Activated T-cell treated with anti-CD3 and anti-CD28 coated beads, Interleukin-2, amount 50 U/mL, for 4 hours (primary cell): ENCODE data around the gene BOD1. TPM values are rescaled to one million over a fixed set of nuclear protein-coding genes. Genes with fewer than 3 reads are reported as not detected.

Experiments
- ATAC-seq, 2 donors: fragments of 200-7000 bp; cut with Tn5 transposase; one replicate each; pipeline ENCODE4 v1.10.0; 2021
- DNase-seq: peaks from one replicate; pipeline ENCODE4 v3.0.0-alpha.2; 2020
- H3K27me3 Mint-ChIP-seq: one replicate; pipeline ENCODE4 v1.8.0; 2021; ENCODE audit warnings: low read depth, mixed read lengths
- H3K36me3 Mint-ChIP-seq: one replicate; pipeline ENCODE4 v1.8.0; 2022; ENCODE audit warnings: mixed read lengths; ENCODE audit not compliant: insufficient read depth
- H3K4me1 Mint-ChIP-seq: one replicate; pipeline ENCODE4 v1.8.0; 2021; ENCODE audit warnings: low read depth, mixed read lengths
- H3K4me3 Mint-ChIP-seq: one replicate; pipeline ENCODE4 v1.8.0; 2021; ENCODE audit warnings: mild to moderate bottlenecking, moderate library complexity, mixed read lengths
- H3K9me3 Mint-ChIP-seq: one replicate; pipeline ENCODE4 v1.8.0; 2021; ENCODE audit warnings: mixed read lengths
- total RNA-seq, 3 donors: library from RNA; stranded (reverse); gene quantifications; one replicate each; pipeline ENCODE4 v1.2.1, GENCODE V29; 2021

Gene BOD1
- total RNA-seq, 3 donors from 2014 or later: 24.8 to 29.5 (median 26.8) TPM

DNA sequence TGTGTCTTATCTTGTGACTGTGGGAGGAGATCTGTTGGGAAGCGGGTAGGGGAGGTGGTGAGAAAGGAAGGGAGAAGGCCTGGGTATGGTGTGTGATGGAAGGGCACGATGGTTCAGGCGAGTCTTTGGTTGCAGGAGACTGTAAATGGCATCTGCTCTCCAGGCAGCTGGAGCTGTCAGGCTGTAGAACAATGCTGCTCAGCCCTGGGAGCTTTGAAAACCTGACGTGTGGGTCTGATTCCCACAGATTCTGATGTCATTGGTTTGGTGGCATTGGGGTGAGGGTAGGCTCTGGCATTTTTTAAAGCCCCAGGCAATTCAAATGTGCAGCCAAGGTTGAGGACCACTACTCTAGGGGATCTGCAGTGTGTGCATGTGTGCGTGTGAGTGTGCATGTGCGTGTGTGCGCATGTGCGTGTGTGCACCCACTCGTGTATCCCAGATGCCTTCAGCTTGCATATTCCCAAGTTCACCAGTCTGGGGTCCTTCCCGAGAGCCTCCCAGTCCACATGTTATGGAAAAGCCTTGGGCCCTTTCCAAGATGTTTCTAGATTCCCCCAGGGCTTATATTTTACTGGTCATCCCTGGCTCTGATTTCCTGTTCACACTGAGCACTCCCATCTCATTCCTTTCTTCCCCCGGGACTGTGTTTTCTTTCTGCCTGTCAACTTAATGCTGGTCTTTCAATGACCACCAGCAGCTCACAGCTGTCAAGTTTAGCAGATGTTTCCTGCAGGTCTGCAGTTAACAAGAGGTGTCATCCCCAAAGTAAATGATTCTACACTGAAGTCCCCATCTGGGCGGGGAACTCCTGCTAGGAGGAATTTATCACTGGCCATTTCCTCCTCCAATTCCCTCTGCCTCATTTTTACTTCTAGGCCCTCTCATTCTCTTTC is 34.0 kb downstream of the BOD1 start:
- H3K36me3 Mint-ChIP-seq: peaks cover 3% of the 10 kb centered on the region
- H3K9me3 Mint-ChIP-seq: peaks cover 20% of the 10 kb centered on the region
- DNase-seq: no peak
- no peaks in the 10 kb centered on the region for H3K27me3 Mint-ChIP-seq
- ATAC-seq: no peak
- no peak overlapping the region for H3K4me3 Mint-ChIP-seq
- no peaks in the 10 kb centered on the region for H3K4me1 Mint-ChIP-seq

DNA sequence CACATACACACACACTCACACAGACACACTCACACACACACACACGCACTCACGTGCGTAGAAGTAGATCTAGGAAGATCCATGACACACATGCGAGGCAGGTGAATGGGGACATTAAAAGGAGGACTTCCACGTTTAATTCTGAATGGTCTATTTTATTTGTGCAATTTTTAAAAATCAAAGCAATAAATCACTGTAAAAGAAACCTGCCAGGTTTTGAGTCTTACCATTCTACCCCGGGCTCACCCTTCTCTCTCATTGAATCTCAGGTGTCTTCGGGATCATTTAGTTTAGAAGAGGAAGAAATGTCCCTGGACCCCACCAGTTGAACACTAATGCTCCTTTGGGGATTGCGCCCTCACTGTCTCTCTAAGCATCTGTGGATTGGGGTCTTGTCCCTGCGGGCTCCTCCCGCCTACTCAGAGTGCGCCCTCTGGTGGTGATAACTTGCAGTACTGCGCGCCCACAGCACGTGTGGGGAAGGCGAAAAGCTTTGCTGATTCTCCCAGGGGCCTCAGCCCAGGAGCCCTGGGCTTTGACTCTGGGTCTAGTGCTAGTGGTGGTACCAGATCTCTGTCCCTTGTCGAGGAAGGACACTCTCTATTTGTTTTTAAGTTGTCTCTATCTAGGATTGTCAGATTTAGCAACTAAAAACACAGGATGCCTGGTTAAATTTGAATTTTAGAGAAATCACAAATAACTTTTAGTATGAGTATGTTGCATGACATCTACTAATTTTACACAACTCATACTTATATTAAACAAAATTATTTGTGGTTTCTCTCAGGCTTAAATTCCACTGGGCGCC is 34.8 kb downstream of the BOD1 start:
- H3K36me3 Mint-ChIP-seq: peaks cover 3% of the 10 kb centered on the region
- no peak overlapping the region for H3K4me3 Mint-ChIP-seq
- H3K4me1 Mint-ChIP-seq: no peaks in the 10 kb centered on the region
- H3K27me3 Mint-ChIP-seq: no peaks in the 10 kb centered on the region
- H3K9me3 Mint-ChIP-seq: peaks cover 18% of the 10 kb centered on the region
- peak; percentile 12 for DNase-seq
- no peak for ATAC-seq

DNA sequence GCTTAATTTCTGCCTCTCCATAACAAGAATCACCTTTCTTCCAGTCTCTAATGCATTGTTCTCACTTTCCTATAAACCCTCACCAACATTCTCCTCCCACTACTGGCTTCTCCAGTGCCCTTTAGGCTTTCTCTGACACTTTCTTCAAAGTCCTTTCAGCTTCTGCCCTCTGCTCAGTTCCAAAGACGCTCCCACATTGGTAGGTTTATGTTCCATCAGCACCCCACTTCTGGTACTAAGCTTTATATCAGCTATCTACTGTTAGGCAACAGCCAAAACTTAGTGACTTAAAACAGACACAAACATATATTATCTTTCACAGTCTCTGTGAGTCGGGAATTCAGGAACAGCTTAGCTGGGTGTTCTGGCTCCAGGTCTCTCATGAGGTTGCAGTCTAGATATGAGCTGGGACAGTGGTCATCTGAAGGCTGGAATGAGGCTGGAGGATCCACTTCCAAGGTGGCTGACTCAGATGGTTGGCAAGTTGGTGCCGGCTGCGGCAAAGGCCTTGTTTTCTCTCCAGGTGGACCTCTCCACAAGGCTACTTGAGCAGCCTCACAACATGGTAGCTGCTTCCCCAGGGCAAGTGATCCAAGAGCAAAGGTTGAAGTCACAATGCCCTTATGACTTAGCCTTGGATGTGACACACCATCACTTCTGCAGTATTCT is 37.4 kb downstream of the BOD1 start:
- Mint-ChIP-seq H3K4me3 (no peak overlapping the region), H3K27me3 (no peaks in the 10 kb centered on the region)

DNA sequence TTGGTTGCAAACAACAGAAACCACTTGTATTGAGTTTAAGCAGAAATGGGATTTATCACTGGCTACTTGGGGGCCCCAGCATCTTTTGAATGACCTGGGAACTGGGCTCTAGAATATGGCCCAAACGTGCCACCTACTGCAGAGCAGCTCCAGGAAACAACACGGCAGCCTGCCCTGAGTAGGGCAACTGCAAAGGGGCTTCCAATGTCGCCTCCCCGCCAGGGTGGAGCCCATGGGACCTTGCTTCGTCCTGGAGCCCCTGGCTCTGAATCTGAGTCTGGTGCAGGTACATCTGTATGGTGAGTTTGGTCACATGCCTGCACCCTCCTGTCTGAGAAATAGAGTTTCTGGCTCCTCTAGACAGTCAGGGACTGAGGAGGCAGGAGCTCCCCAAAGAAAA is 38.6 kb downstream of the BOD1 start:
- Mint-ChIP-seq H3K36me3 (no peaks in the 10 kb centered on the region), H3K4me3 (no peak overlapping the region), H3K4me1 (peaks cover 4% of the 10 kb centered on the region), H3K9me3 (peaks cover 14% of the 10 kb centered on the region), H3K27me3 (peaks cover 4% of the 10 kb centered on the region)
- no peak for ATAC-seq
- DNase-seq: no peak

More for the DNA sequence above, 37.4 kb downstream of the BOD1 start:
- Mint-ChIP-seq H3K36me3 (peaks cover 1% of the 10 kb centered on the region), H3K4me1 (no peaks in the 10 kb centered on the region), H3K9me3 (peaks cover 14% of the 10 kb centered on the region)
- no peak for DNase-seq
- no peak for ATAC-seq

DNA sequence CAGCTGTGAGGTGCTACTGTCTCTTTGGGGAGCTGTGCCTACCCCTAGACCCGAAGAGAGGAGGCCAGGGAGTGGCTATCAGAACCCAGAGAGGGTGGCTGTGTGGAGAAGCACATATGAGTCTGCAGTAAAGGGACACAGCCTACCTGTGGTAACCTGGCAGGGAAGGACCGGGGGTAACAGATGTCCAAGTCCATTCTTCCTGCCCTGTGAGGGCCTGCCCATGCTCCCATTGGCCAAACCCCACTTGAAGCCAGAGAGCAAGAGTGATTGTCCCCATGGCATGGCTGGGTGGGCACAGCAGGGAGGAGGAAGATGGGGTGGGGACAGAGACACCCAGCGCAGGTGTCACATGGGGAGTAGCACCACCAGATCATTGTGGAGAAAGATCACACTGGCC is 39.3 kb downstream of the BOD1 start:
- H3K4me3 Mint-ChIP-seq: no peak overlapping the region
- H3K9me3 Mint-ChIP-seq: peaks cover 14% of the 10 kb centered on the region
- H3K36me3 Mint-ChIP-seq: no peaks in the 10 kb centered on the region
- H3K27me3 Mint-ChIP-seq: peaks cover 10% of the 10 kb centered on the region
- ATAC-seq: no peak
- peaks cover 5% of the 10 kb centered on the region for H3K4me1 Mint-ChIP-seq
- DNase-seq: no peak

DNA sequence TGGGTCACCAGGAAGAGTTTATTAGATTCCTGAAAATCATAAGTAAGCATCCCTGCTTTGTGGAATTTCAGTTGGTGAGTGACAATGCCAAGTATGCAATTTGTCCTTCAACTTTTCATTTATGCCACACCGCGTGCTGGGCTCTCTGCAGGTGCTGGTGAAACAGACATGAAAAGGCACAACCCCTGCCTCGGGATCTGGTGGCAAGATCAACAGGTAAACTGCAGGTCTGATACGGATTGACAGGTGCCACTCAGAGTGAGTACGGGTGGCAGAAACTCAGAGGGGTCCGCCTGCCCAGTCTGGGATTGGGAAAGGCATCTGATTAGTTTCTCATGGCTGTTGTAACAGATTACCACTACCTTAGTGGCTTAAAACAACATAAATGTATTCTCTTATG is 40.5 kb downstream of the BOD1 start:
- Mint-ChIP-seq H3K4me3 (no peak overlapping the region), H3K4me1 (peaks cover 5% of the 10 kb centered on the region), H3K27me3 (peaks cover 11% of the 10 kb centered on the region), H3K9me3 (peaks cover 14% of the 10 kb centered on the region), H3K36me3 (no peaks in the 10 kb centered on the region)
- DNase-seq (no peak), ATAC-seq (no peak)

DNA sequence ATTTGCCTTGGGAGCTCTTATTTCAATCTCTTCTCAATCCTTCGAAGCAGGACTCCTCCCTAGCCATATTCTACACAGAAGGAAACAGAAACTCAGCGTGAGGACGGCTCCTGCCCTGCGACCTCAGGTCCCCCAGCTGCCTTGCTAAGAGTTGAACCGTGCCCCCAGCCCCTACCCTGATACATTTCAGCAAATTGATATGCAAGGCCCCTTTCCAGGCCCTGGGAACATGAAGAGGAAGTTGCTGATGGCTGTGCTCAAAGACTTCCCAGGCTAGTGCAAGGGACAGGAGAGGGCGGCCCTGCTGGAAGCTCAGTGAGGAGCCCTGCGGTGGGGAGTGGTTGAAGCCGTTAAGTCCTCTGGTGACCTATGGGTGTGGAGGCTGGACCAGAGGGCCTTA is 41.5 kb downstream of the BOD1 start:
- Mint-ChIP-seq H3K4me1 (peaks cover 5% of the 10 kb centered on the region), H3K9me3 (peaks cover 14% of the 10 kb centered on the region), H3K27me3 (peaks cover 18% of the 10 kb centered on the region), H3K4me3 (no peak overlapping the region), H3K36me3 (no peaks in the 10 kb centered on the region)
- ATAC-seq (no peak), DNase-seq (no peak)

DNA sequence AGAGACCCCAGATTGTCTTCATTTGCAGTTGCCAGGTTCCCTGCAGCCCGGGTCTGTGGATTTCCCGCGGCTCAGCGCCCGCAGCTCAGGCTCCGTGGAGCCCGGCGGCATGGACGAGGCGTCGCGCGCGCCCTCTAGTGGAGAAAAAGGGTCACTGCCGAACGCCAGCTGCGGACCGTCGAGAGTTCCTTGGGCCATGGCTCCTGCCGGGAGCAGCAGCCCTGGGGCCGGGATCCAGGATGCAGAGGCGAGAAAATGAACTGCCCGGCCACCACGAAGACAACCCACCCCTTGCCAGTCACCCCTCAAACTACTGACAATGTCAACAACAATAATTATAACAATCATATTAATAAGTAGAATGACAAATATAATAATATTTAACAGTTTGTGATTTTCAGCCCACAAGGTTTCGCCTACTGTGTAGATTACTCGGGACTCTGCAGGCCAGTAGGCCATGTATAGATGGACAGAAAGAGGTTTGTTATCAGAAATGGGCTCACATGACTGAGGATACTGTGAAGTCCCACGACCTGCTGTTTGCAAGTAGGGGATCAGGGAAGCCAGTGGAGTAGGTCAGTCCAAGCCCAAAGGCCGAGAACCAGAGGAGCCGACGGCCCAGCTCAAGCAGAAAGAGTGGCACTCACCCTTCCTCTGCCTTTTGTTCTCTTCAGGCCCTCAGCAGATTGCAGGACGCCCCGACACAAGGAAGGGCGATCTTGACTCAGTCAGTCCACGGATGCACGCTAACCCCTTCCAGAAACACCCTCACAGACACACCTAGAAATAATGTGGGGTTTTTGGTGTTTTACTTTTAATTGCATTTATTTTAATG is 43.1 kb downstream of the BOD1 start:
- peak; percentile 59 for DNase-seq
- Mint-ChIP-seq H3K27me3 (peaks cover 22% of the 10 kb centered on the region), H3K36me3 (no peaks in the 10 kb centered on the region)

DNA sequence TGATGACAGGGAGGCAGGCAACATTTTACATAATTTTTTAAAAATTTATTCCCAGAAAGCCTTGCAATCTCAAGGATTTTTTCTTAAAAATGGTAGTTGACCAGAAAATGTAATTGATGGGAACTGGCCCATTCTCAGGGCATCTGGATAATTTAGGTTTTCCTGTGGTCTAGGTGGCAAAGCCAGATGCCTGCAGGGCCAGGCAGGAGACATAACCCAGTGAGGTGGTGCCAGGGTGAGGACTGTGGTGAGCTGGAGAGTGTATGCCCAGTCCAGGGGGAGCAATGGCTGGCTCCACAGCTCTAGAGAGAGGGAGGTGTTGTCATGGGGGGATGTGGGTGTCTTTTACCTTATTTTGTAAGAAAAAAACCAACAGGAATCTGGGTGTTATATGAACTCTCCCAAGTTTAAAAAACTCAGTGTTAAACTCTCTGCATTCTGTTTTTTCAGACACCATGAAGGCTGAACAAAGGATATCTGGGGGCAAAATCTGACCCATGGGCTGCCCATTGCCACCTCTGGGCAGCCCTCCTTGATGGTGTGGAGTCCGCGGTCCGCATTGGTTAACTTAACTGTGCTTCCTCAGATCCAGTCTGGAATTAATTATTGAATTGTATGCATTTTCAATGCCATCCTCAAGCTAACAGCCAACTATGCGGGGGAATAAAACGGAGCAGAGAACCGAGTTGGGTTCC is 43.9 kb downstream of the BOD1 start:
- Mint-ChIP-seq H3K36me3 (no peaks in the 10 kb centered on the region), H3K4me1 (peaks cover 5% of the 10 kb centered on the region), H3K4me3 (no peak overlapping the region), H3K9me3 (peaks cover 9% of the 10 kb centered on the region), H3K27me3 (peaks cover 22% of the 10 kb centered on the region)
- DNase-seq: no peak
- ATAC-seq: no peak

More for the DNA sequence above, 43.1 kb downstream of the BOD1 start:
- peaks cover 4% of the 10 kb centered on the region for H3K9me3 Mint-ChIP-seq
- ATAC-seq: peak; percentile 80 to 87
- H3K4me3 Mint-ChIP-seq: no peak overlapping the region
- peaks cover 5% of the 10 kb centered on the region for H3K4me1 Mint-ChIP-seq

DNA sequence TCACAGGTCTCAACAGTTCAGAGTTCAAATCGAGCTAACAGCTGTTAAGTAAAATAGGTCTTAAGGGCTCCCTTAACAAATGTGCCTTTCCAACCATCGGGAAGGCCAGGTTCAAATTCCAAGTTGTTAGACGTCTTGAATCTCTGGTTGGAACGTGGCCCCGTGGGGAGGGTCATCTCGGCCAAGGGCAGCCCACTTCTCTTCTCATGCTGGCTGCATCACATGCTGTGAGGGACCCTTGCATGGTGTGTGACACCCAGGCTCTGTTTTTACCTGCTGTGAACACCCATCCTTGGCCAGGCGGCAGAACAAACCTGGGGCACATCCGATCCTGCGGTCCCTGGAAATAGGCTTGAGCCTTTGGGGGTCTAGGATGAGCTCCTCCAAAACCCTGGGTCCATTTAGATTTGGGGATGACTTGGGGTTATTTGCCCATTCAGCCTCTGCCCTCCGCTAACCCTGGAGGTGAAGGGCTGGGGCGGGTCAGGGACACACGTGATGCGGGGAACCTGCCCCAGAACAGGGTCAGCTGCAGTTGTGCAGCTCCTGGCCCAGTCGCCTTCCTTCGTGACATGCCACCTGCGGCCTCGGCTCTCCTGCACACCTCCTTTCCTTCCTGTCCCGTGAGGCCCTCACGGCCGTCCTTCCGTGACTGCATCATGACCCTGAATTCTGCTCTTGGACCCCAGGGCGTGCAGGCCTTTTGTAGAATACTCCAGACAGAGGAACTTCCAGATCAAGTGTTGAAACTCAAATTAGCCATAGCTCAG is 45.9 kb downstream of the BOD1 start:
- DNase-seq (no peak), ATAC-seq (no peak)
- peaks cover 5% of the 10 kb centered on the region for H3K4me1 Mint-ChIP-seq
- H3K4me3 Mint-ChIP-seq: no peak overlapping the region
- peaks cover 22% of the 10 kb centered on the region for H3K27me3 Mint-ChIP-seq
- H3K9me3 Mint-ChIP-seq: peaks cover 10% of the 10 kb centered on the region
- H3K36me3 Mint-ChIP-seq: no peaks in the 10 kb centered on the region

DNA sequence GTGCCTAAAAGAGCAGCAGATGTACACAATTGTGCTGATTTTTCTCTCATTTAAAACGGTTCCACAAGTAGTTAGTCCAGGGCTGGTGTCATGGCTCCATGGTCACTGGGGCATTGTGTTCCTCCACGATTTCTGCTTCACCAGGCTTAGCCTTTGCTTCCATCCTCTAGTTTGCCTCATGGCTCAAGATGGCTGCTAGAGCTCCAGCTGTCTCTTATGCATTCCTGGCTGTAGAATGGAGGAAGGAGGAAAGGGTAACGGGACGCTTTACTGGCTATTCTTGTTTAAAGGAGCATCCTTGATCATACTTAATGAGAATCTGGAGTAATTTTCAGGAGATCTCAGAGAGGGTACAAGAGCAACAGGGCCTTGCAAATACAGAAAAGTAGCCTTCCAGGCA is 47.7 kb downstream of the BOD1 start:
- H3K4me1 Mint-ChIP-seq: peaks cover 5% of the 10 kb centered on the region
- peaks cover 10% of the 10 kb centered on the region for H3K9me3 Mint-ChIP-seq
- DNase-seq (no peak), ATAC-seq (no peak)
- no peaks in the 10 kb centered on the region for H3K36me3 Mint-ChIP-seq
- H3K4me3 Mint-ChIP-seq: no peak overlapping the region
- H3K27me3 Mint-ChIP-seq: peaks cover 22% of the 10 kb centered on the region

DNA sequence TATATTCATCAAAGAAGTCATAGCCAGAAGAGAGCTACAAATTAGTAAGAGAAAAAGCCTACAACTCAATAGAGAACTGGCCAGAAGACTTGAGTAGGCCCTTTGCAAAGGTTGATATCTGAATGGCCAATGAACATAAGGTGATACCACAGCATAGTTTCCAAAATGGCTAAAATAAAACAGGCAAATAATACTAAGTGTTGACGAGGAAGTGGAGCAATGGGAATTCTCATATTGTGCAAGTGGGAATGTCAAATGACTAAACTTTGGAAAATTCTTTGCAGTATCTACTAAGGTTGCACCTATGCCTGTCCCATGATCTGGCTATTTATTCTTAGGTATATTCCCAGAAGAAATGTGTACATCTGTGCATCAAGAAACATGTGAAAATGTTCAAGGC is 48.3 kb downstream of the BOD1 start:
- Mint-ChIP-seq H3K4me1 (peaks cover 5% of the 10 kb centered on the region), H3K4me3 (no peak overlapping the region), H3K36me3 (no peaks in the 10 kb centered on the region), H3K27me3 (peaks cover 22% of the 10 kb centered on the region), H3K9me3 (peaks cover 10% of the 10 kb centered on the region)
- ATAC-seq: no peak
- DNase-seq: no peak

DNA sequence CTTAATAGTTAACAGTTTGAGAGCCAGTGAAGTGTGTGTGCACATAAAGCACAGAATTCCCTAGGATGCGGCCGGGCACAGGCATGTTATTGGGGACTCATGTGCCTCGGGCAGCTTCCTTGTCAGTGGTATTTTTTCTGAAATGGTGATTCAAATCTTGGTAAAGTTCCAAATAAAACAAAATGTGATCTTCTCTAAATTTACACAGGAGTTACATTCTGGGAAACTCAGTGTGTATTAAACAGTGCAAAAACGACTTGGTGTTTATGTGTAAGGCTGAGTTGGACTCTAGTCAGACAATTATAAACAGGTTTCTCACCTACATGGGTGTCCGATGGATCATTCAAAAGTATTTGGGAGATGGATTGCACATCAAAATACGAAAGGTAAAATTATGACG is 48.9 kb downstream of the BOD1 start:
- ATAC-seq: no peak
- Mint-ChIP-seq H3K4me1 (no peaks in the 10 kb centered on the region), H3K36me3 (no peaks in the 10 kb centered on the region), H3K4me3 (no peak overlapping the region), H3K27me3 (peaks cover 22% of the 10 kb centered on the region), H3K9me3 (peaks cover 10% of the 10 kb centered on the region)
- no peak for DNase-seq
